GM21786 (cell line): ENCODE results near the gene DUS4L.

Experiments used
- ATAC-seq: cut with Tn5 transposase; IDR thresholded peaks from one replicate; pipeline ENCODE4 v1.9.1; 2021; ENCODE audit not compliant: unreplicated experiment

DUS4L gene

GRCh38 chr7:107579885-107580715 lies 16.3 kb downstream of the DUS4L start, which contains the start of gene BCAP29:
BCAP29 (plus strand) TSS chr7:107580246; CDS start chr7:107580773, 527 bp downstream.
- ATAC-seq = peak; percentile 89

DNA sequence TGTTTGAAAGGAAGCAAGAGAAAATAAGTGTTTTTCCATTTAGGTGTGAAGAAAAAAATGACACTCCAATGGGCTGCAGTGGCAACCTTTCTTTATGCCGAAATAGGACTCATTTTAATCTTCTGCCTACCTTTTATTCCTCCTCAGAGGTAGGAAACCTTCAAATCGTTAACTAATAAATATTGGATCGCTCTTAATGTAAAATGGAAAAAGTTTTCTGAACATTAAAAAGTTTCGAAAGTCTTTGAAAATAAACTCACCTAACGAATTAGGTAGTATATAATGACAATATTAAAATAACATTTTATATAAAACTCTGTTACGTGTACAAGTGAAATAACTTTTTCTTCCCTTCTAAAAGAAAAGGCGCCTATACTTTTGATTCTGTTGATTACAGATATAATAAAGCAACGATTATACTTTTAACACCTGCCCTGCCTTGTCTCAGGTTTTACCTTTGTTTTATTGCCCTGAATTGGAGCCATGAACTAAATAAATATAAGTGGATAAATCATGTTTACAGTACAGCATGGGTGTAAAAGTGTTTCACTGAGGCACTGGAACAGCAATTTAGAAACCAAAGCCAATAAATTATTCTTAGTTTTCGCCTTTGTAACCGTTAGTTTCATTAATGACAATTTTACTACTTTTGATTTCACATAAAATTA lies 17.1 kb downstream of the DUS4L start:
- no peak for ATAC-seq

- ATAC-seq = no peak
Measured at GRCh38 chr7:107581387-107582013, 17.7 kb downstream of the DUS4L start.

DNA sequence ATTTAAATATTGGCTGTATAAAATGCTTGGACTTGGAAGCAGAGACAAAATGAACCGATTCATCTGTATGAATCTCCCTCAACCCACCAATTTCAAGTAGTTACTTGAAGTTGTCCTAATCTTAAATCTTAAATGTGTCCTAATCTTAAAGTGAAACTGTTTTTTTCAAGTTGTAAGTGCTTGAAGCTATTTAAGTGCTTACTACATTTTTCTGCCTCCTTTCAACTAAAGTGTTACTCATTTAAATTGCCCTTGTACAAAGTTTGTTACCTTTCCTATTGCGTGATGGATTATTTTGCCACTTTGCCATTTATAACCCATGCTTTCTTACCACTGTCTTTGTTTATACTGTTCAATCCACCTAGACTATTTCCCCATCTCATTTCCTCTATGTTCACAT lies 19.1 kb downstream of the DUS4L start:
- ATAC-seq = no peak

GRCh38 chr7:107584716-107585115 lies 20.9 kb downstream of the DUS4L start:
- ATAC-seq = no peak

DNA sequence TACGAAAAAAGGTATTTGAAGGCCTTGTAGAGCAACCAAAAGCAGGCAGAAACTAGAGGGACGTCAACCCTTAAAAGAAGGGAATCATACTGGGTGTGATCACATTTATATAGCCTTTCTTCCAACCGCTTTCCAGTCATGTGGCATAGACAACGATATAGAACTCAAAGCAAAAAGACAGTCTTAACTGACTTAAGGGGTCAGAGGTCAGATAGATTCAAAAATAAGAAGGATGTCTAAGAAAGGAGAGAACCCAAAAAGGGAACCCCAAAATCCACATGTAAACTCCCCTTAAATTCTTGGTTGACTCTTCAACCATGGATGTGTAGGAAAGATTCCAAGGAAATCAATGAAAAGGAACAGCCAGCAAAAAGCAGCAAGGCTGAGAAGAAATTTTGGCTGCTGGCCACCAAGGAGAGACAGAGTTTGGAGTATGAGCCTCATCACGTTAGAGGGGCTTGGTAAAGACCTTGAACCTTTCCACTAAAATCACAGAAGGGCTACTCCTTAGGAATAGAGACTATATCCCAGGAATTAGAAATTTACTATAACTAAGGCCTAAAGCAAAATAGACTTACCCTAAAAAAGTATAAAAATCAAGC lies 24.9 kb downstream of the DUS4L start:
- ATAC-seq = no peak

DNA sequence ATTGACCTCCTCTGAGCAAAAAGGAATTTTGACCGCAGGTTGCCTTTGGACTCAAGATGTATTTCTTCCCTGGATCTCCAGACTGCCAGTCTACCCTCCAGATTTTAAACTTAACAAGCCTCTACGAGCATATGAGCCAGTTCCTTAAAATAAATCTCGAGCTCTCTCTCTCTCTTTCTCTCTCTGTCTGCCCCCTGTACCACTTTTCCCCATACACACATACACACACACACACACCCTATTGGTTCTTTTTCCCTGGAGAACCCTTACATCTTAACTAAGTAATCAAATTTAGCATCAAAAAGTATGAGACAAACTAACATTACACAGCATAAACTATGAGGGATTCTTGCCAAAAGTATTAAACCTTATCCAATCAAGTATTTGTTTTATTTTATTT lies 27.6 kb downstream of the DUS4L start:
- no peak for ATAC-seq

DNA sequence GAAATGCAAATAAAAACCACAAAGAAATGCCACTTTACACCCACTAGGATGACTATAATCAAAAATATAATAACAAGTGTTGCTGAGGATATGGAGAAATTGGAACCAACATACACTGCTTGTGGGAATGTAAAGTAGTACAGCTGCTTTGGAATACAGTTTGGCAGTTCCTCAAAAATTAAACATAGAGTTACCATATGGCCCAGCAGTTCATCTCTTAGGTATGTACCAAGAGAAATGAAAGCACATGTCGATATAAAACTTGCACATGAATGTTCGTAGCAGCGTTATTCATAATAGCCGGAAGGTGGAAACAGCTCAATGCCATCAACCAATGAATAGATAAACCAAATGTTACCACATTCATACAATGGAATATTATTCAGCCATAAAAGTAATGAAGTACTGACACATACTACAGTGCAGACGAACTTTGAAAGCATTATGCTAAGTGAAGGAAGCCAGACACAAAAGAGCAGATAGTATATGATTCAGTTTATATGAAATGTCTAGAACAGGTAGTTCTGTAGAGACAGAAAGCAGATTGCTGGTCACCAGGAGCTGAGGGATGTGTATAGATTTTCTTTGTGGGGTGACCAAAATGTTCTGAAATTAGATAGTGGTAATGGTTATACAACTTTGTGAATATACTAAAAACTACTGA lies 28.7 kb downstream of the DUS4L start:
- no peak for ATAC-seq

DNA sequence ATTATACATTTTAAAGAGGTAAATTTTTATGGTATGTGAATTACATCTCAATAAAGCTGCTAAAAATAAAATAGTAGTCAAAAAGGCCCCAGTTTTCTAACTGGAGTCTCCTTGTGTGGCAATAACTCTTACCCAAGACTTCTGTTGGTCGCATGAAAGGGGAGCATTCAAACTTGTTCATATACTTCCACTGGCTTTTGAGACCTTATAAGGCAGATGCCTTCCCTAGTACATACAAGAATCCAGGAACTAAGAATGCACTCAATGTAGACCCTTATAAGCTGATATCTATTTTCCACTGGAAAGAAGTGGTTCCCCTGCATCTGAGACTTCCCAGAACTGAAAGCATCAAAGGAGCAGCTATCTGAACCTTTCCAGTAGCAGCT lies 29.2 kb downstream of the DUS4L start:
- no peak for ATAC-seq

GRCh38 chr7:107594961-107595737 lies 31.4 kb downstream of the DUS4L start:
- no peak for ATAC-seq

GRCh38 chr7:107596881-107597581 lies 33.3 kb downstream of the DUS4L start:
- ATAC-seq = no peak

DNA sequence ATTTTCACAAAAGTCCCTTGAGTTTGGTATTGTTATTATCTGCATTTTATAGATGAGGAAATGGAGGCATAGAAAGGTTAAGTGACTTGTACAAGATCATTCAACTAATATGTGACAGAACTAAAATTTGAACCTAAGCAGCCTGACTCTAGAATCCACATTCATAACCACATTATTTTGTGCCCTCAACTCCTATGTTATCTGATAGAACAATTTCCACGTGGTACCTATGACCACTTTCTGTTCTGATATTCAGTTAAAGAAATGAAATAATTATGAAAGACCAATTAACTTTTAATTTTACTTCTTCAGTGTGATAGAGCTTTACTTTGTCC lies 33.8 kb downstream of the DUS4L start:
- no peak for ATAC-seq

DNA sequence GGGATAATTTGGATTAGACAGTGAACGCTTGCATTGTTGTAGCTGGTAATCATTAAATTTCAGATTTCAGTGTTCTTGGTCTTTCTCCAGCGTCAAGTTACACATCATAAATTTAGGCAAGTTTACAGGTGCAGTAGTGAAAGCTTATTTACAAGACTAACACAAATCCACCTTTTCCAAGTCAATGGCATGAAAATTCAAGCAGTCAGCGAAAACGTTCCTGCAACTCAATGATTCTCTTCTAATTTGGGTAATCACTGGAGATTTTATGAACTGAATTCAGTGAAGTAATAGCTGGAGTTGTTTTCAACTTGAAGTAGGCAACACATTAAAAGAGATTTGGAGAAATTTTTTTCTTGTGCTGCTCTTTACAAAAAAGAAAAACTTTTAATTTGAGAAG lies 34.2 kb downstream of the DUS4L start:
- ATAC-seq = no peak

DNA sequence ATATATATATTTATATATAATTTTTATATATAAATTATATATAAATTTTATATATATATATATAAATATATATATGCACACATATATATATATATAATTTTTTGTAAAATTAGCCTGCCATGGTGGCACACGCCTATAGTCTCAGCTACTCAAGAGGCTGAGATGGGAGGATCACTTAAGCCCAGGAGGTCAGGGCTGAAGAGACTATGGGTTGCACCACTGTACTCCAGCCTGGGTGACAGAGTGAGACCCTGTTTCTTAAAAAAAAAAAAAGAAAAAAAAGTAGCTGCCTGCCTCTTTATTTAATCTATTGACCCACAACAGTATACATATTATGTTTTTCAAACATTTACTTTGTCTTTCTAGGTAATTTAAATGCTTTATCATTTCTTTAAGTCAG lies 35.5 kb downstream of the DUS4L start:
- no peak for ATAC-seq

- ATAC-seq = no peak
Measured at GRCh38 chr7:107600816-107601215, 37.0 kb downstream of the DUS4L start.

- ATAC-seq = no peak
Measured at GRCh38 chr7:107605218-107605815, 41.5 kb downstream of the DUS4L start.

GRCh38 chr7:107606303-107606702 lies 42.5 kb downstream of the DUS4L start:
- no peak for ATAC-seq

- no peak for ATAC-seq
Measured at GRCh38 chr7:107609811-107610261, 46.1 kb downstream of the DUS4L start.

DNA sequence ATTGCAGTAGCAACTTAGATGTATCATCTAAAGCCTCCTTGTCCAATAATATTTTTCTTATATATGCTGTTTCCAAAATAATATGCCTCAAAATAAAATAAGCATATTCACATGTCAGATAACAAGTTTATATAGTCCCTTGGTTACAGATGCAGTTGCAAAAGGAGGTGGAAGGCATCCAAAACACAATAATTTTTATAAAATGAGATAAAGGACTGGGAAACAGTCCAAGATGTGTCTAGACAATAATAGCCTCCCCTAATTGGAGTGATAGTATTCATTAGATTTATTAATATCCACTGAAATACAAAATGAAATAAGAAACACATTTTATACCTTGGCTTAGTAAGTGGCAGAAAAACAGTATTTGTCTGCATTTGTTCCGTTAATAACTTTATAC lies 46.6 kb downstream of the DUS4L start:
- ATAC-seq = no peak
